ENCODE data around the gene MACC1.

MACC1 gene

DNA sequence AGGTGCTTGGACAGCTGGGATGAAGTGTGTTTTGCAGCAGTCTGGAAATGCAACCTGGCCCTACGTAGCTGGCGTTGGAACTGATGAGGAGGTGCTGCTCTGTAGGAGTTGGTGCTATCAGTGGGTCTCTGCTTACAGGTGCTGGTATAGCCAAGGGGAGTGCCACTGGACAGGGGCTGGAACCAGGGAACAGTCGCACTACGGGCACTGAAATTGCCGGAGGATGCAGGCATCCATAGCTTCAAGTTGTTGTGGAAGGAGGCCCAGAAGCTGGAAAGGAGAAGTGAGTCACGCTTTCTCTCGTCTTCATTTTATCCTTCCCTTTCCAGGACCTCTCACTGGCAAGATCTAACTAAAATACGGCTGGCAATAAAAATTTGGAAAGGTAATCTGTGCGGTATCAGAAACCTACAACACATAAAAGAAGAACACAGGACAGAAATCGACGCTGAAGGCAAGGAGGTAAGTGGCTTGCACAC, 25.8 kb downstream of the MACC1 start:
- peaks cover 9% of the 10 kb centered on the region; the same call in 1 of the 2 replicates for H3K9me3 ChIP-seq (ENCODE audit: low read length)
- peak overlapping the region; percentile 46 for H3K4me3 ChIP-seq (ENCODE audit: low read depth, low read length, poor library complexity, severe bottlenecking)
- peaks cover 21% of the 10 kb centered on the region for H3K36me3 ChIP-seq (ENCODE audit: insufficient read depth, low read length)
- H3F3A ChIP-seq (ENCODE audit: insufficient read depth, low read length) = no peaks in the 10 kb centered on the region
- no peaks in the 10 kb centered on the region for H4K20me1 ChIP-seq (ENCODE audit: insufficient read depth, low read length)
- peaks cover 11% of the 10 kb centered on the region for H3K79me2 ChIP-seq (ENCODE audit: insufficient read depth, low read length)
- H3K9ac ChIP-seq (ENCODE audit: low read length) = peak overlapping the region; percentile 34; the same call in 1 of the 2 replicates
- TF ChIP-seq EZH2 (IDR thresholded peaks at IDR 0.05; ENCODE audit: borderline replicate concordance, low read length) (no peak), CTCF (IDR thresholded peaks at IDR 0.05; ENCODE audit: low read length) (no peak)
- H3K27me3 ChIP-seq (ENCODE audit: insufficient read depth, low read length) = no peaks in the 10 kb centered on the region
- peaks cover 57% of the 10 kb centered on the region for H3K4me1 ChIP-seq (ENCODE audit: insufficient read depth, low read length, severe bottlenecking)
- peak overlapping the region; percentile 71 for H3K27ac ChIP-seq (ENCODE audit: low read depth, low read length, poor library complexity, severe bottlenecking)
- H3K9me2 ChIP-seq (ENCODE audit: low read depth, low read length) = no peaks in the 10 kb centered on the region
- H2AFZ ChIP-seq (ENCODE audit: low read length) = no peak overlapping the region
- peak overlapping the region; percentile 68 for H3K4me2 ChIP-seq (ENCODE audit: low read length)

DNA sequence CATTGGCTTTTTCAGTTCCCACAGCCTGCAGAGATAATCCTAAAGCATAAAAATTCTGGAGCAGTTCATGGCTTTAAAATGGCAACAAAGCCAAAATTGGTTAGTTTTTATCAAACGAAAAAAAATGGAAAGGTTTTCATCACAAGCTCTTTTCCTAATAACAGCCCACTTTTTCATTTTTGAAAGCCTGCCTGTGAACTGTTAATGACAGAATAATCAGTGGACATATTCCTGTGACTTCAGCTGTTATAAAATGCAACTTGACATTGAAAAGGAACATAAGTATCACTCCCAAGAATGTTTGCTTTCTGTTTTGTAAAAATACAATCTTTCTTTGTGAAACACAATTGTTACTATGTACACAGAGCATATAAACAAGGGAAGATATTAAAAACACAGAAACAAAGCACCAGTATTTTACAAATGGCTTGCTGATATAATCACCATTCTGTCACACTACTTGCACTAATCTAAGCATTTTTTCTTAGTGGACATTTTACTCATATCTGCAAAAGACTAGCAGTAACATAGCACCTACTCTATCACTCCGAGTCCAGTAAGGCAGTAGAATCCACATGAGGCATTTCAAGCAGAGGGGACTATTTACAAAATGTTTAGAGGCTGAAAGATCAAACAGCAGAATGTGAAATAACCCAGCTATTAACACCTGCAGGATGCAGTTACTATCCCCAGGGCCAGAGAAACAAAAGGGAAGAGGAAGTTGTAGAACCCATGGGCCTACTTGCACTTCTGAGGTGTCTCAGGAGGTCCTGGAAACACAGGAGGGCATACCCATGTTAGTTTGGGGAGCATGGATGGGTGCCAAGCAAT, 26.4 kb downstream of the MACC1 start:
- peak overlapping the region; percentile 34; the same call in 1 of the 2 replicates for H3K9ac ChIP-seq (ENCODE audit: low read length)
- no peaks in the 10 kb centered on the region for H3K27me3 ChIP-seq (ENCODE audit: insufficient read depth, low read length)
- H3K9me2 ChIP-seq (ENCODE audit: low read depth, low read length) = no peaks in the 10 kb centered on the region
- H2AFZ ChIP-seq (ENCODE audit: low read length) = no peak overlapping the region
- peaks cover 9% of the 10 kb centered on the region; the same call in 1 of the 2 replicates for H3K9me3 ChIP-seq (ENCODE audit: low read length)
- H3K27ac ChIP-seq (ENCODE audit: low read depth, low read length, poor library complexity, severe bottlenecking) = peak overlapping the region; percentile 71
- no peaks in the 10 kb centered on the region for H4K20me1 ChIP-seq (ENCODE audit: insufficient read depth, low read length)
- TF ChIP-seq EZH2 (IDR thresholded peaks at IDR 0.05; ENCODE audit: borderline replicate concordance, low read length) (no peak), CTCF (IDR thresholded peaks at IDR 0.05; ENCODE audit: low read length) (no peak)
- H3K4me2 ChIP-seq (ENCODE audit: low read length) = peak overlapping the region; percentile 68
- H3K4me1 ChIP-seq (ENCODE audit: insufficient read depth, low read length, severe bottlenecking) = peaks cover 57% of the 10 kb centered on the region
- peak overlapping the region; percentile 46 for H3K4me3 ChIP-seq (ENCODE audit: low read depth, low read length, poor library complexity, severe bottlenecking)
- H3K79me2 ChIP-seq (ENCODE audit: insufficient read depth, low read length) = peaks cover 17% of the 10 kb centered on the region
- peaks cover 24% of the 10 kb centered on the region for H3K36me3 ChIP-seq (ENCODE audit: insufficient read depth, low read length)
- no peaks in the 10 kb centered on the region for H3F3A ChIP-seq (ENCODE audit: insufficient read depth, low read length)

DNA sequence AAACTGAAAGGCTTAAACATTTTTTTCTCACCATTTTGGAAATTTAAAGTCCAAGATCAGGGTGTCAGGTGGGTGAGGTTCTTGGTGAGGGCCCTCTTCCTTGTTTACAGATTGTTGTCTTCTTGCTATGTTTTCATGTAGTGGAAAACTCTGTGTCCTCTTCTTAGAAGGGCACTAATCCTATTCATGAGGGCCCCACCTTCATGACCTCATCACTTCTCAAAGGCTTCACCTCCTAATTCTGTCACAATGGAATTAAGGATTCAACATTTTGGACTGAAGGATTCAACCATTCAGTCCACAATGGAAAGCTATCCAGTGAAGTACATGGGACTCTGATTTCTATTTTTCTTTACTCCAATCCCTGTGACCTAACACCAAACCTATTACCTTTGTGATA, 27.3 kb downstream of the MACC1 start:
- Histone ChIP-seq H2AFZ (ENCODE audit: low read length) (no peak overlapping the region), H3K27me3 (ENCODE audit: insufficient read depth, low read length) (no peaks in the 10 kb centered on the region), H4K20me1 (ENCODE audit: insufficient read depth, low read length) (no peaks in the 10 kb centered on the region), H3F3A (ENCODE audit: insufficient read depth, low read length) (no peaks in the 10 kb centered on the region), H3K79me2 (ENCODE audit: insufficient read depth, low read length) (peaks cover 20% of the 10 kb centered on the region), H3K9me3 (ENCODE audit: low read length) (peaks cover 9% of the 10 kb centered on the region; the same call in 1 of the 2 replicates), H3K4me3 (ENCODE audit: low read depth, low read length, poor library complexity, severe bottlenecking) (no peak overlapping the region), H3K27ac (ENCODE audit: low read depth, low read length, poor library complexity, severe bottlenecking) (no peak overlapping the region), H3K9me2 (ENCODE audit: low read depth, low read length) (no peaks in the 10 kb centered on the region), H3K4me1 (ENCODE audit: insufficient read depth, low read length, severe bottlenecking) (peaks cover 51% of the 10 kb centered on the region), H3K4me2 (ENCODE audit: low read length) (no peak overlapping the region), H3K36me3 (ENCODE audit: insufficient read depth, low read length) (peaks cover 20% of the 10 kb centered on the region), H3K9ac (ENCODE audit: low read length) (no peak overlapping the region)
- no peak for TF ChIP-seq EZH2 (IDR thresholded peaks at IDR 0.05; ENCODE audit: borderline replicate concordance, low read length)
- no peak for TF ChIP-seq CTCF (IDR thresholded peaks at IDR 0.05; ENCODE audit: low read length)

Data from OCI-LY1 (cell line).